Fibroblast of pulmonary artery (primary cell): Measurements from ENCODE around the gene SOX18.
"Not testable (repeated sequence)": the region's sequence is repeated elsewhere in the genome, so short reads cannot be mapped to it uniquely, and the experiment has no call there.

Source experiments
- DNase-seq: peaks from one replicate; pipeline ENCODE4 v3.0.0-alpha.2; 2010; ENCODE audit warnings: low read depth
- H3K4me3 ChIP-seq: replicated peaks from 2 replicates; pipeline ENCODE4 v1.5.1; 2011; ENCODE audit warnings: low read depth, mild to moderate bottlenecking, control low read depth, low read length, moderate library complexity
- CTCF ChIP-seq: IDR thresholded peaks from 2 replicates; pipeline ENCODE4 v1.5.1; 2011; ENCODE audit warnings: mild to moderate bottlenecking, control low read depth, low read length, inconsistent platforms; ENCODE audit errors: missing control alignments

The SOX18 gene

GRCh38 chr20:64023361-64024140 lies 25.9 kb downstream of the SOX18 start:
- TF ChIP-seq CTCF, result no peak
- DNase-seq, result no peak
- H3K4me3 ChIP-seq, result no peak overlapping the region

GRCh38 chr20:64022671-64023360 lies 26.6 kb downstream of the SOX18 start:
- DNase-seq, result no peak
- no peak overlapping the region for H3K4me3 ChIP-seq
- TF ChIP-seq CTCF, result no peak

- no peak for DNase-seq
- no peak overlapping the region for H3K4me3 ChIP-seq
- no peak for TF ChIP-seq CTCF
Measured at GRCh38 chr20:64021124-64021975, 28.1 kb downstream of the SOX18 start.

- H3K4me3 ChIP-seq, result no peak overlapping the region
- no peak for DNase-seq
- TF ChIP-seq CTCF, result no peak
Measured at GRCh38 chr20:64015635-64016034, 33.8 kb downstream of the SOX18 start.

GRCh38 chr20:64012385-64013154 lies 36.9 kb downstream of the SOX18 start:
- not testable (repeated sequence) for DNase-seq, H3K4me3 ChIP-seq

GRCh38 chr20:64011366-64011779 lies 38.1 kb downstream of the SOX18 start:
- H3K4me3 ChIP-seq, result no peak overlapping the region
- no peak for TF ChIP-seq CTCF
- no peak for DNase-seq
